GM18858 (cell line): Measurements from ENCODE around the gene BTNL9.
"Not testable (repeated sequence)": the region's sequence is repeated elsewhere in the genome, so short reads cannot be mapped to it uniquely, and the experiment has no call there.

Experiments used
- ATAC-seq: cut with Tn5 transposase; IDR thresholded peaks from one replicate; pipeline ENCODE4 v1.9.1; 2021; ENCODE audit not compliant: unreplicated experiment

The BTNL9 gene

DNA sequence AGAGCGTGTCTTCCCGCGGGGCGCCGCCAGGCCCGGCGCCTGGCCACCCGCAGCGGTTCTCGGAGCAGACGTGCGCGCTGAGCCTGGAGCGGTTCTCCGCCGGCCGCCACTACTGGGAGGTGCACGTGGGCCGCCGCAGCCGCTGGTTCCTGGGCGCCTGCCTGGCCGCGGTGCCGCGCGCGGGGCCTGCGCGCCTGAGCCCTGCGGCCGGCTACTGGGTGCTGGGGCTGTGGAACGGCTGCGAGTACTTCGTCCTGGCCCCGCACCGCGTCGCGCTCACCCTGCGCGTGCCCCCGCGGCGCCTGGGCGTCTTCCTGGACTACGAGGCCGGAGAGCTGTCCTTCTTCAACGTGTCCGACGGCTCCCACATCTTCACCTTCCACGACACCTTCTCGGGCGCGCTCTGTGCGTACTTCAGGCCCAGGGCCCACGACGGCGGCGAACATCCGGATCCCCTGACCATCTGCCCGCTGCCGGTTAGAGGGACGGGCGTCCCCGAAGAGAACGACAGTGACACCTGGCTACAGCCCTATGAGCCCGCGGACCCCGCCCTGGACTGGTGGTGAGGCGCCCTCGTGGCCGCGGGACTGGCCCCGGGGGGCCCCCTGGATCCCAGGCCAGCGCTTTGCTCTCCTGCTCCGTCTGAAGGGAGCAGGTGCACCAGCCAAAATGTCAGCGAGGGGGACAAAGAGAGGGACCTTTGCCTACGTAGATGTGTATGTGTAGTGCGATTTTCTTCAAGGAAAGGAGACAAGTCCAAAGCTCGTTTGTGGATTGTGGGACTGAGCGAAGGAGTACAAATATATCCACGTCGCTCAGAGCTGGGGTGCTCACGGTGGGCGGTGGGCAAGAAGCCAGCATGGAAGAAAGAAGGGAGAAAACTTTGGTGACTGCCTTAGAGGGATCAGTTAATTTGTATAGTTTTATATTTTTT is 19.5 kb downstream of the BTNL9 start:
- no peak for ATAC-seq

DNA sequence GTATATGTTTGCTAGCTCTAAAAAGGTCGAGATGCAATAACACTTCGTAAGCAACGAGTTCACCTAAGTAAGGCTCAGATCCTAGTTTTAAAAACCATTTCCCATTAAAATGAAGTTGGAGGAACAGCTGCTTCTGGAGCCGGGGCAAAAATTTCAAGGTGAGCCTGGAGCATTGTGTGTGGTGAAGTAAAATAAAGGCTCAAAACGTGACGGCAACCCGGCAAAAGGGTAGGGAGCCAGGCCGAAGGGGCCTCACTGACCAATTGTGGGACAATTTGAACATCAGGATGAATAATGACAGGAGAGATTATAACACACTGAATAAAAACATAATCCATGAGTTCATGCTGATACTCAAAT is 20.1 kb downstream of the BTNL9 start:
- ATAC-seq, result no peak

DNA sequence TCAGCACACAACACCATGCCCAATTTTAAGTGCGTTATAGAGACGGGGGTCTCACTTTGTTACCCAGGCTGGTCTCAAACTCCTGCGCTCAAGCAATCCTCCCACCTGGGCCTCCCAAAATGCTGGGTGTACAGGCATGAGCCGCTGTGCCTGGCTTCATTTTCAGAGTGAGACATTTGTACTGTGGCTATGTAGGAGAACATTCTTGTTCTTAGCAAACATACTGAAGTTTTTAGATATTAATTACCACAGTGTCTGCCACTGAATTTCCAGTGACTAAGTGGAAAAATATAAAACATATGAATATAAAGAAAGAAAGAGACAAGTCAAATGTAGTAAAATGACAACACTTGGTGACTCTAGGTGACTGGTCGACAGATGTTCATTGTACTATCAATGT is 20.9 kb downstream of the BTNL9 start:
- ATAC-seq, result no peak

DNA sequence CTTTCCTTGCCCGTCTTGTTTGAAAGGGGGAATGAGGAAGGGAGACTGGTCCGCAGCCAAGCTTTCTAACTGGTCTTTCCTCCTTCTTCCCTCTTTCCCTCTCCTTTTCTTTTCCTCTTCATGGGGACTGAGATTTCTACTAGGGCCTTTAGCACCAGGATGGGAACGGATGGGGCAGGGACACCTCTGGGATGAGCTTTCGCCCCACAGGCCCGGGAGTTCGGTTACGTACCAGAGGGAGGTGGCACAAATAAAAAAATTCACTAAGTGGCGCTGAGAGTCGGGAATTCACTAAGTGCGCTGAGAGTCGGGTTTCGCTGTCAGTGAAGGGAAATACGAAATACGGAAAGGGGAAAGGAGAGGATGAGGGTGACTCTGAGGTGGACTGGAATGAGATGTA is 21.6 kb downstream of the BTNL9 start:
- ATAC-seq, result no peak

GRCh38 chr5:181062631-181063030 is 22.6 kb downstream of the BTNL9 start:
- ATAC-seq, result no peak

- no peak for ATAC-seq
Measured at GRCh38 chr5:181063514-181063913, 23.4 kb downstream of the BTNL9 start.

DNA sequence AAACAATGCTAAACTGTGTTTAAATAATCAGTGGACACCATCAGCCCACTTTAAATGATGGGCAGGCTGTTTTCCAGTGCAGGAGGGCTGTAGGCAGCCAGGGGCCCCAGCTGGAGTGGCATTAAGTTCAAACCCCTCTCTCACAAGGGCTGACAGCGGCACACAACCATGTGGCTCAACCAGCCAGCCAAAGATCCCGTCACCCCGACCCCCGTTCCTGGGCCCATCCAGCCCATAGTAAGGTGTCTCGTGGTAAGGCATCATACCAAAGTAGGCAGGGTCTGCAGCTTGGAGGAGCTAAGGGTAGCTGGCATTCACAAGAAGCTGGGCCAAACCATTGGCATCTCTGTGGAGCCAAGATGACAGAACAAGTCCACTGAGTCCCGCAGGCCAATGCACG is 24.9 kb downstream of the BTNL9 start:
- ATAC-seq, result no peak

- no peak for ATAC-seq
Measured at GRCh38 chr5:181069767-181070491, 29.9 kb downstream of the BTNL9 start.

GRCh38 chr5:181070523-181070922 is 30.5 kb downstream of the BTNL9 start:
- ATAC-seq, result no peak

DNA sequence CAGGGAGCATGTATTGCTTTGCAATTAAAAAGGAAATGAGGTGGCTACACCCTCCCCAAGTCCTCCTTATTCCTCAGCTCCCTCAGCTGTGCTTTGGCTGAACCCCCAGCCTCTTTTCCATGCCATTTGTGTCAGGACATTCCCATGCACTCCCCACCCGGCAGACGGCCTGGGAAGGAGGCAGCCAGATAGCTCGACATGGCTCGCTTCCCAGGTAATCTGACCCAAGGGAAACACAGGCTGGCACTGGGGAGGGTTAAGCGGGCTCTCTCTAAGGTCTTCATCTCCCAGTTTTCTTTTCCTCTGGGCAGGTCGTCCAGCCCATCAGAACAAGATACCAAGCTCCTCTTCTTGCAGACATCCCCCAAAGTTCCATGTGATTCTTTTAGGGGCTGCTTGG is 31.2 kb downstream of the BTNL9 start:
- ATAC-seq, result no peak

DNA sequence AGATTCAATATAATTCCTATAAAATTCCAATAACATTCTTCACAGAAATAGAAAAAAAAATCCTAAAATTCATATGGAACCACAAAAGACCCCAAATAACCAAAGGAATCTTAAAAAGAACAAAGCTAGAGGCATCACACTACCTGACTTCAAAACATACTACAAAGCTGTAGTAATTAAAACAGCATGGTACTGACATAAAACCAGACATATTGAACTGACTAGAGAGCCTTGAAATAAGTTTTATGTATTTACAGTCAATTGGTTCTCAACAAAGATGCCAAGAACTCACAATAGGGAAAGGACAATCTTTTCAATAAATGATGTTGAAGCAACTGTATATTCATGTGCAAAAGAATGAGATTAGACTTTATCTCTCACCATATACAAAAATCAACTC is 36.9 kb downstream of the BTNL9 start:
- no peak for ATAC-seq

DNA sequence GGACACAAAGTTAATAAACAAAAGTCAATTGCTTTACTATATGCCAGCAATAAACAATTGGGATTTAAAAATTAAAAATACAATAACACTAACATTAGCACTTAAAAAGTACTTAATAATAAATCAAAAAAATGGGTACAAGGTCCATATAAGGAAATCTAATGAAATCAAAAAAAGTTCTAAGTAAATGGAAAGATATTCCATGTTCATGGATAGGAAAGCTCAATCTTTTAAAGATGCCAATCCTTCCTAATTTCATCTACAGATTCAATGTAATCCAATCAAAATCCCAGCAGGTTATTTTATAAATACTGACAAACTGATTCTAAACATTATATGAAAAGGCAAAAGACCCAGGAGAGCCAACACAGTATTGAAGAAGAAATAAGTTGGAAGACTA is 41.9 kb downstream of the BTNL9 start:
- ATAC-seq, result no peak

GRCh38 chr5:181084621-181085195 is 44.6 kb downstream of the BTNL9 start:
- ATAC-seq, result no peak

GRCh38 chr5:181086026-181086883 is 46.2 kb downstream of the BTNL9 start:
- no peak for ATAC-seq

DNA sequence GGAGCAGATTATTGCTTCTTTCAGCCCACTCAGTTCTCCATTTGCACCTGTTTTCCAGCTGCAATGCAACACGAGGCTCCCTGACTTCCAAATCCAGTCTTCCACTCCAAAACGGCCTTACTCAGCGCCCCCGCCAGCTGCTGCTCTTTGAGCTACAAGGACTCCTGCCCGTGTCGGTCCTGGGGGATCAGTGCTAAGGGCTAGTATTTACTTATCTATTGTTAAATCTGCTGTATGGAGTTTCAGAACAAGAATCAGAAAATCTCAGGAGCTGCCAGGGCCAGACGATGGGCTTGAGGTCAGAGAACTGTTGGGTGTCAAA is 46.8 kb downstream of the BTNL9 start:
- ATAC-seq, result no peak

DNA sequence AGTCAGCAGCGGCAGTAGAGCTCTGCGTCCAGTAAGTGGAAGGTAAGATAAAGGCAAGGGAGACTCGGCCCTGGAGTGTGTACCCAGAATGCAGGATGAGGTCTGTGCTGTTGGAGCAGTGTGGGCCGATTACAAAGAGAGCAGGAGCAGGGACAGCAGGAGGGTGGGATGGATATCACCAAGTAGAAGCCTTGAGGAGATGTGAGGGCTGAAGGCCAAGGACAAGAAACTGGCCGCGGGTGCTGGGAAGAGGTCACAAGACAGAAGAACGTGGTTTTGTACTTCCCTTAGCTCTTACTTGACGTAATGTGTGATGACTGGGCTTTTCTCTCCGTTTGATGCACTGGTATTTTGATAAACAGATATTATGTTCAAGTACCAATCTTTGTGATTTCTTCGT is 47.2 kb downstream of the BTNL9 start:
- ATAC-seq, result no peak

- ATAC-seq, result no peak
Measured at GRCh38 chr5:181088289-181088688, 48.2 kb downstream of the BTNL9 start.

- no peak for ATAC-seq
Measured at GRCh38 chr5:181092428-181092827, 52.4 kb downstream of the BTNL9 start.

- not testable (repeated sequence) for ATAC-seq
Measured at GRCh38 chr5:181095162-181095561, 55.1 kb downstream of the BTNL9 start.

GRCh38 chr5:181096721-181097382 is 56.8 kb downstream of the BTNL9 start:
- ATAC-seq, result not testable (repeated sequence)

- ATAC-seq, result not testable (repeated sequence)
Measured at GRCh38 chr5:181097383-181097753, 57.3 kb downstream of the BTNL9 start.
